Measurements from ENCODE around the gene EVX1. TPM values are rescaled to one million over a fixed set of nuclear protein-coding genes. Genes with fewer than 3 reads are reported as not detected.

EVX1 gene
- total RNA-seq, 4 donors from 2014 or later = not detected

Other genes starting within 250 kb of the EVX1 start
- 1 to 10 TPM; 1.7 to 5.3 (median 1.9) TPM for gene HOXA1, start 146.8 kb upstream of the EVX1 start, total RNA-seq
- gene HOXA2, start 140.1 kb upstream of the EVX1 start, total RNA-seq = 10 to 100 TPM in 1 of 4 donors, 1 to 10 TPM in 3; 4.7 to 24.8 (median 8.9) TPM
- gene HOXA4, start 112.0 kb upstream of the EVX1 start, total RNA-seq = 10 to 100 TPM in 1 of 4 donors, 1 to 10 TPM in 3; 2.6 to 11.5 (median 5.9) TPM
- gene HOXA5, start 99.1 kb upstream of the EVX1 start, total RNA-seq = 10 to 100 TPM in 3 of 4 donors, 1 to 10 TPM in 1; 8.3 to 24.3 (median 20.1) TPM
- 10 to 100 TPM; 18.7 to 45.0 (median 30.7) TPM for gene HOXA6, start 95.0 kb upstream of the EVX1 start, total RNA-seq
- gene HOXA3, start 90.2 kb upstream of the EVX1 start, total RNA-seq = 10 to 100 TPM in 3 of 4 donors, 1 to 10 TPM in 1; 6.7 to 21.2 (median 13.9) TPM
- 10 to 100 TPM in 1 of 4 donors, 1 to 10 TPM in 3; 3.3 to 11.8 (median 5.7) TPM for gene HOXA7, start 86.1 kb upstream of the EVX1 start, total RNA-seq
- gene HOXA9, start 77.3 kb upstream of the EVX1 start, total RNA-seq = 10 to 100 TPM; 25.7 to 71.2 (median 46.1) TPM
- gene HOXA10, start 68.5 kb upstream of the EVX1 start, total RNA-seq = 10 to 100 TPM; 15.7 to 28.4 (median 19.8) TPM
- not detected for gene HOXA11, start 57.6 kb upstream of the EVX1 start, total RNA-seq
- not detected for gene HOXA13, start 42.7 kb upstream of the EVX1 start, total RNA-seq

Data from Peyer's patch (tissue), 4 donors.